Parathyroid adenoma (tissue), 2 donors: ENCODE measurements around the gene ANGPTL1.

Experiments
- H2AFZ ChIP-seq: fragments of 300-600 bp; sonication (generic); one replicate; pipeline ENCODE4 v1.7.0; 2017; ENCODE audit warnings: antibody characterized with exemption, mild to moderate bottlenecking
- H3K27ac ChIP-seq: fragments of 300-600 bp; sonication (generic); one replicate; pipeline ENCODE4 v1.7.0; 2017
- H3K27me3 ChIP-seq: fragments of 300-600 bp; sonication (generic); one replicate; pipeline ENCODE4 v1.7.0; 2017; ENCODE audit warnings: low read length; ENCODE audit not compliant: control insufficient read depth, insufficient read depth
- H3K36me3 ChIP-seq: fragments of 300-600 bp; sonication (generic); one replicate; pipeline ENCODE4 v1.7.0; 2017; ENCODE audit warnings: low read length; ENCODE audit not compliant: control insufficient read depth, insufficient read depth
- H3K4me1 ChIP-seq: fragments of 300-600 bp; sonication (generic); one replicate; pipeline ENCODE4 v1.7.0; 2017; ENCODE audit warnings: control low read depth
- H3K4me2 ChIP-seq: fragments of 300-600 bp; sonication (generic); one replicate; pipeline ENCODE4 v1.7.0; 2017; ENCODE audit warnings: low read length
- H3K4me3 ChIP-seq: fragments of 300-600 bp; sonication (generic); one replicate; pipeline ENCODE4 v1.7.0; 2017; ENCODE audit warnings: low read depth, low read length
- H3K79me2 ChIP-seq: fragments of 300-600 bp; sonication (generic); one replicate; pipeline ENCODE4 v1.7.0; 2017; ENCODE audit warnings: control low read depth
- H3K9ac ChIP-seq: fragments of 300-600 bp; sonication (generic); one replicate; pipeline ENCODE4 v1.7.0; 2017; ENCODE audit warnings: mild to moderate bottlenecking
- H3K9me3 ChIP-seq: fragments of 300-600 bp; sonication (generic); one replicate; pipeline ENCODE4 v1.7.0; 2017; ENCODE audit warnings: low read length; ENCODE audit not compliant: control insufficient read depth
- TF ChIP-seq, protein P1 (sequence below): fragments of 300-600 bp; sonication (generic); IDR thresholded peaks from one replicate; pipeline ENCODE4 v1.7.0; 2017; ENCODE audit warnings: antibody characterized with exemption, mild to moderate bottlenecking
- donor health status: primary hyperparathyroidism.

The ANGPTL1 gene

DNA sequence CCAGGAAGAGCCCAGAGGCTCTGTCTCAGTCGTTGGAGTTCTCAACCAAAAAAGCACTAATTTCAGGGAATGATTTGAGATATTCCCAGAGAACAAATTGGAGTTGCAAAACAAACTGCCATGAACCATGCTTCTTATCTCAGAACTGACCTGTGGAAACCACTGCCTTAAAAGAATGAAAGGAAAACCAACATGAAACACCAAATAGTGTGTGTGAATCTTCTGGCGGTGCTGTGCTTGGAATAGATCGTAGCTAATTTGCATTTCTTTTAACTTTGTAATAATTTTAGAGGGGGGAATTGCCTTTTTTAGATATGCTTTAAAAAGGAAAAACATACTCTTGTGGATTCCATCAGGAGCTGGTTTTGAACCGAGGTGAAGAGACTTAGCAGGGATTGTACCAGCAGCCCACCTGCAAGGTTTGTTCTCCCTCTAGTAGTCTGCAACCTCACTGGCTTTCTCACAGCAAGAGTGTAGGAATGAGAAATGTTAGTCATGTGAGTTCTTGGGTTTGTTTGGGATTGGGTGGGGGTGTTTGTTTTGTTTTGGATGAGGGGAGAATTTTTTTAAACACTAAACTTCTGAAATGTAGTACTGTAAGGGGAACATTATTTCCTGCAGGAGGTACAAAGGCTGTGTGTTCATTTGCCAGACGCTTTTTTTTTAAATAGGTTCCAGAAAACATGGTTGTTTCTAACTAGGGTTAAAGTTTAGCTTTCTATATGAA lies 45.7 kb upstream of the ANGPTL1 start:
- TF ChIP-seq, protein P1, sequence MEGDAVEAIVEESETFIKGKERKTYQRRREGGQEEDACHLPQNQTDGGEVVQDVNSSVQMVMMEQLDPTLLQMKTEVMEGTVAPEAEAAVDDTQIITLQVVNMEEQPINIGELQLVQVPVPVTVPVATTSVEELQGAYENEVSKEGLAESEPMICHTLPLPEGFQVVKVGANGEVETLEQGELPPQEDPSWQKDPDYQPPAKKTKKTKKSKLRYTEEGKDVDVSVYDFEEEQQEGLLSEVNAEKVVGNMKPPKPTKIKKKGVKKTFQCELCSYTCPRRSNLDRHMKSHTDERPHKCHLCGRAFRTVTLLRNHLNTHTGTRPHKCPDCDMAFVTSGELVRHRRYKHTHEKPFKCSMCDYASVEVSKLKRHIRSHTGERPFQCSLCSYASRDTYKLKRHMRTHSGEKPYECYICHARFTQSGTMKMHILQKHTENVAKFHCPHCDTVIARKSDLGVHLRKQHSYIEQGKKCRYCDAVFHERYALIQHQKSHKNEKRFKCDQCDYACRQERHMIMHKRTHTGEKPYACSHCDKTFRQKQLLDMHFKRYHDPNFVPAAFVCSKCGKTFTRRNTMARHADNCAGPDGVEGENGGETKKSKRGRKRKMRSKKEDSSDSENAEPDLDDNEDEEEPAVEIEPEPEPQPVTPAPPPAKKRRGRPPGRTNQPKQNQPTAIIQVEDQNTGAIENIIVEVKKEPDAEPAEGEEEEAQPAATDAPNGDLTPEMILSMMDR = no peak
- no peaks in the 10 kb centered on the region for H3K79me2 ChIP-seq
- H2AFZ ChIP-seq = no peak overlapping the region
- no peak overlapping the region for H3K4me2 ChIP-seq
- H3K27ac ChIP-seq = no peak overlapping the region
- no peaks in the 10 kb centered on the region for H3K4me1 ChIP-seq
- no peak overlapping the region for H3K4me3 ChIP-seq
- H3K36me3 ChIP-seq = no peaks in the 10 kb centered on the region
- no peak overlapping the region for H3K9ac ChIP-seq
- H3K27me3 ChIP-seq = no peaks in the 10 kb centered on the region
- H3K9me3 ChIP-seq = no peaks in the 10 kb centered on the region

DNA sequence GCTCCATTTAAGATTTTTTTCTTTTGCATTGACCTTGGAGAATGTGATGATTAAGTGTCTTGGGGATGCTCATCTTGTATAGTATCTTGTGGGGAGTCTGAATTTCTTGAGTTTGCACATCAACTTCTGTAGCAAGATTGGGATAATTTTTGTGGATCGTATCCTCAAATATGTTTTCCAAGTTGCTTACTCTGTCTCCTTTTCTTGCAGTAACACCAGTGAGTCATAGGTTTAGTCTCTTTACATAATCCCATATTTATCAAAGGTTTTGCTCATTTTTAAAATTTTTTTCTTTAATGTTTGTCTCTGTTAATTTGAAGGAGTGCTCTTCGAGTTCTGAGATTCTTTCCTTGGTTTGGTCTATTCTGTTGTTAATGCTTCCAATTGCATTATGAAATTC lies 41.7 kb upstream of the ANGPTL1 start:
- Histone ChIP-seq H3K4me1 (no peaks in the 10 kb centered on the region), H3K9me3 (no peaks in the 10 kb centered on the region), H3K4me3 (no peak overlapping the region), H2AFZ (no peak overlapping the region), H3K9ac (no peak overlapping the region), H3K27ac (no peak overlapping the region), H3K36me3 (no peaks in the 10 kb centered on the region), H3K4me2 (no peak overlapping the region), H3K27me3 (no peaks in the 10 kb centered on the region), H3K79me2 (no peaks in the 10 kb centered on the region)
- TF ChIP-seq, protein P1 = no peak

DNA sequence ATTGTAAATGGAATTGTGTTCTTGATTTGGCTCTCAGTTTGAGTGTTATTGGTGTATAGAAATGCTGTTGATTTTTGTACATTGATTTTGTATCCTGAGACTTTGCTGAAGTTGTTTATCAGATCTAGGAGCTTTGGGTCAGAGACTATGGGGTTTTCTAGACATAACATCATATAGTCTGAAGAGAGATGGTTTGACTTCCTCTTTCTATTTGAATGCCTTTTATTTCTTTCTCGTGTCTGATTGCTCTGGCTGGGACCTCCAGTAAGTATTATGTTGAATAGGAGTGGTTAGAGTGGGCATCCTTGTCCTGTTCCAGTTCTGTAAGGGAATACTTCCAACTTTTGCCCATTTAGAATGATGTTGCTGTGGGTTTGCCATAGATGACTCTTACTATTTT lies 39.1 kb upstream of the ANGPTL1 start:
- H3K4me2 ChIP-seq = no peak overlapping the region
- no peaks in the 10 kb centered on the region for H3K79me2 ChIP-seq
- TF ChIP-seq, protein P1 = no peak
- no peak overlapping the region for H2AFZ ChIP-seq
- H3K27me3 ChIP-seq = no peaks in the 10 kb centered on the region
- no peaks in the 10 kb centered on the region for H3K4me1 ChIP-seq
- H3K4me3 ChIP-seq = no peak overlapping the region
- no peaks in the 10 kb centered on the region for H3K36me3 ChIP-seq
- no peaks in the 10 kb centered on the region for H3K9me3 ChIP-seq
- H3K9ac ChIP-seq = no peak overlapping the region
- H3K27ac ChIP-seq = no peak overlapping the region

DNA sequence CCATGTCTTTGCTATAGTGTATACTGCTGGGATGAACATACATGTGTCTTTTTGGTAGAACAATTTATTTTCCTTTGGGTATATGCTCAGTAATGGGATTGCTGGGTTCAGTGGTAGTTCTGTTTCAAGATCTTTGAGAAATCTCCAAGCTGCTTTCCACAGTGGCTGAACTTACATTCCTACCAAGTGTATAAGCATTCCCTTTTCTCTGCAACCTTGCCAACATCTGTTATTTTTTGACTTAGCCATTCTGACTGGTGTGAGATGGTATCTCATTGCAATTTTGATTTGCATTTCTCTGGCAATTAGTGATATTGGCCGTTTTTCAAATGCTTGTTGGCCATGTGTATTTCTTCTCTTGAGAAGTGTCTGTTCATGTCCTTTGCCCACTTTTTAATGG lies 37.5 kb upstream of the ANGPTL1 start:
- Histone ChIP-seq H3K27me3 (no peaks in the 10 kb centered on the region), H3K79me2 (no peaks in the 10 kb centered on the region), H3K4me1 (no peaks in the 10 kb centered on the region), H3K9me3 (no peaks in the 10 kb centered on the region), H3K36me3 (no peaks in the 10 kb centered on the region), H2AFZ (no peak overlapping the region), H3K27ac (no peak overlapping the region), H3K4me2 (no peak overlapping the region), H3K4me3 (no peak overlapping the region), H3K9ac (no peak overlapping the region)
- TF ChIP-seq, protein P1 = no peak

DNA sequence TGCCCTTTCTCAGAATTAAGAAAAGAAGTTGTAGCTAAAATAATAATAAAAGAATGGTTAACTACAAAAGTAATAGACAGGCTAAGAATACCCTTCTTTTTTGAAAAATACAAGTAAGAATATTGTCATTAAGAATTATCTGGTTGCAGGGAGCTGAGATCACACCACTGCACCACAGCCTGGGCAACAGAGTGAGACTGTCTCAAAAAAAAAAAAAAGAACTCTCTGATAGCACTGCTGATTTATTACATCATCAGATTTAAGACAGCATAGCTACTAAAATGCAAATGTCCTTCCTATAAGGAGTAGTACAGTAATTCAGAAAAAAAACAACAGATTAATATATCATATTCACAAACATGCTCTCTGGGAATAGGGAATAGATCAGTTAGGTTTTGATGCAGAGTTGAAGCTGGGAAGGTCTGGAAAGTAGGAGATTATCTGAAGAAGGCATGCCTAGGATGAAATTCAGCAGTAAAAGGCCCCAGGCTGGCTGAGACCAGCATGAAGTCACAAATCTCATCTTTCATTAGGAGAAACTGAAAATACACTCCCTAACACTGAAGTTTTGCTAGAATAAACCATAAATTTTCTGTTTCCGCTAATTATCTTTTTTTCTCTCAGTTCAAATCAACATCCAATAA lies 30.7 kb upstream of the ANGPTL1 start:
- H3K27ac ChIP-seq = no peak overlapping the region

More for the DNA sequence above, 30.7 kb upstream of the ANGPTL1 start:
- Histone ChIP-seq H3K4me3 (no peak overlapping the region), H2AFZ (no peak overlapping the region), H3K9ac (no peak overlapping the region), H3K9me3 (no peaks in the 10 kb centered on the region), H3K36me3 (no peaks in the 10 kb centered on the region), H3K27me3 (no peaks in the 10 kb centered on the region), H3K4me2 (no peak overlapping the region), H3K79me2 (no peaks in the 10 kb centered on the region), H3K4me1 (no peaks in the 10 kb centered on the region)
- TF ChIP-seq, protein P1 = no peak
